OCI-LY1 (cell line): ENCODE data around the gene PDYN.

ENCODE experiments used
- EZH2 ChIP-seq: fragments of 200-600 bp; sonication (generic), shearing (Covaris generic); IDR thresholded peaks from 2 replicates; pipeline ENCODE4 v1.8.0; 2017; ENCODE audit warnings: borderline replicate concordance, mixed run types, mild to moderate bottlenecking, antibody characterized with exemption, low read length, moderate library complexity, mixed read lengths
- TF ChIP-seq, protein P1 (sequence below): fragments of 200-600 bp; sonication (generic), shearing (Covaris generic); IDR thresholded peaks from 2 replicates; pipeline ENCODE4 v1.5.1; 2017; ENCODE audit warnings: mild to moderate bottlenecking, antibody characterized with exemption, low read length, moderate library complexity, mixed read lengths

DNA sequence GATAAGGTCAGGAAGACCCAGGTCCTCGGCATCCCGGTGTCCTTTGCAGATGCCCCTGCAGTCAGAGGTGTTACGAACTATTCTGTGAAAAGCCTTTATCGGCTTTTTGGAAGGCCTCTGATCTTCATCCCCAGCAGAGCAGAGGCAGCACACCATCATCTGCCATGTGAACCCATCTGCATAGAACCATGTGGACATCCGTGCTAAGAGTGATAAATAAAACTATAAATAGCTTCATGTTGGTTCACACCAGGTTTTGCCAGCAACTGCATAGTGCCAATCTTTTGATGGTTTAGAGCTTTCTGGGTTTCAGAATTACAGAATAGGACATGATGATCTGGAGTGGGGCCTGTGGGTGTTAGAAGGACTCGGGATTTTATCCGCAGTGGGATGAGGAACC is 65.1 kb downstream of the PDYN start:
- TF ChIP-seq, protein P1, sequence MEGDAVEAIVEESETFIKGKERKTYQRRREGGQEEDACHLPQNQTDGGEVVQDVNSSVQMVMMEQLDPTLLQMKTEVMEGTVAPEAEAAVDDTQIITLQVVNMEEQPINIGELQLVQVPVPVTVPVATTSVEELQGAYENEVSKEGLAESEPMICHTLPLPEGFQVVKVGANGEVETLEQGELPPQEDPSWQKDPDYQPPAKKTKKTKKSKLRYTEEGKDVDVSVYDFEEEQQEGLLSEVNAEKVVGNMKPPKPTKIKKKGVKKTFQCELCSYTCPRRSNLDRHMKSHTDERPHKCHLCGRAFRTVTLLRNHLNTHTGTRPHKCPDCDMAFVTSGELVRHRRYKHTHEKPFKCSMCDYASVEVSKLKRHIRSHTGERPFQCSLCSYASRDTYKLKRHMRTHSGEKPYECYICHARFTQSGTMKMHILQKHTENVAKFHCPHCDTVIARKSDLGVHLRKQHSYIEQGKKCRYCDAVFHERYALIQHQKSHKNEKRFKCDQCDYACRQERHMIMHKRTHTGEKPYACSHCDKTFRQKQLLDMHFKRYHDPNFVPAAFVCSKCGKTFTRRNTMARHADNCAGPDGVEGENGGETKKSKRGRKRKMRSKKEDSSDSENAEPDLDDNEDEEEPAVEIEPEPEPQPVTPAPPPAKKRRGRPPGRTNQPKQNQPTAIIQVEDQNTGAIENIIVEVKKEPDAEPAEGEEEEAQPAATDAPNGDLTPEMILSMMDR: no peak
- no peak for TF ChIP-seq EZH2
